HG03457 (cell line): ENCODE data around the gene LMBR1.
"Not testable (repeated sequence)": the region's sequence is repeated elsewhere in the genome, so short reads cannot be mapped to it uniquely, and the experiment has no call there.

Experiments
- ATAC-seq: cut with Tn5 transposase; IDR thresholded peaks from one replicate; pipeline ENCODE4 v1.9.1; 2021; ENCODE audit warnings: moderate number of reproducible peaks; ENCODE audit not compliant: unreplicated experiment

The LMBR1 gene

DNA sequence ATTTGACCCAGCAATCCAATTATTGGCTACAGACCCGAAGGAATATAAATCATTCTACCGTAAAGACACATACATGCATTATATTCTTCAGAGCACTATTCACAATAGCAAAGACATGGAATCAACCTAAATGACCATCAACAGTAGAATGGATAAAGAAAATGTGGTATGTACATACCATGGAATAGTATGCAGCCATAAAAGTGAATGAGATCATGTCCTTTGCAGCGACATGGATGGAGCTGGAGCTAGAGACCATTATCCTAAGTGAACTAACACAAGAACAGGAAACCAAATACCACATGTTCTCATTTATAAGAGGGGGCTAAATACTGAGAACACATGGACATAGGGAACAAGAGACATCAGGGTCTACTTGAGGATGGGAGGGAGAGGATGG, 44.0 kb downstream of the LMBR1 start:
- no peak for ATAC-seq

DNA sequence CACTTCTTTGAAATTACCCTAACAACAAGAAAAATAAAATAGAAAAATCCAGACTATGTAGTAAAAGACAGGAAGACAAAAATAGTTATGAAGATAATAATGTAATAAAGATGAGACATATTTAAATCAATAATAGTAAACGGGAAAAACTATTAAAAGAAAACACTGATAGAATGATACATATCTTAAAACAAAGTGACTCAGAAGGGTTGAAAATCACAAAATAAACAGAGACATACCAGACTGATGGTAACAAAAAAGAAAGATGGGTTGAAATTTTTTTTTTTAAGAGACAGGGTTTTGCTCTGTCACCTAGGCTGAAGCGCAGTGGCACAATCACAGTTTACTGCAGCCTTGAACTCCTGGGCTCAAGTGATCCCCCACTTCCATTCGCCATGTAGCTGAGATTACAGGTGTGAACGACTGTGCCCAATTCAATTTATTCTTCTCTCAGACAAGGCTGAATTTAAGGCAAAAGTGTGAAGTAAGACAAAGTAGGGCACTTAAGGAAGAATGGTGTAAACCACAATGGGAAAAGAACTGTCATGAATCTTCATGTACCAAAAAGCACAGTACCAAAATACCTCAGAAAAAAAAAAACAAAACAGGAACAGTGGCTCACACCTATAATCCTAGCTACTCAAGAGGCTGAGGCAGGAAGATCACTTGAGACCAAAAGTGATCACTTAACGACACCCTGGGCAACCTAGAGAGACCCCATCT, 47.4 kb downstream of the LMBR1 start:
- ATAC-seq: no peak

DNA sequence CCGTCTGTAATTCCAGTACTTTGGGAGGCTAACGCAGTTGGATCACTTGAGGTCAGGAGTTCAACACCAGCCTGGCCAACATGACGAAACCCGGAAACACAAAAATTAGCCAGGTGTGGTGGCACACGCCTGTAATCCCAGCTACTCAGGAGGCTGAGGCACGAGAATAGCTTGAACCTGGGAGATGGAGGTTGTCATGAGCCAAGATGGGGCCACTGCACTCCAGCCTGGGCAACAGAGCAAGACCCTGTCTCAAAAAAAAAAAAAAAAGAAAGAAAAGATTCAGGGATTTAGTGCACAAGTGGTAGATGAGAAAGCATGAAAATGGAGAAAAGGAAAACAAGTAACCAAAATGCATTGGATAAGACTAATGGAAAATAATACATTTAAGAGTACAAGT, 49.4 kb downstream of the LMBR1 start:
- ATAC-seq: not testable (repeated sequence)

DNA sequence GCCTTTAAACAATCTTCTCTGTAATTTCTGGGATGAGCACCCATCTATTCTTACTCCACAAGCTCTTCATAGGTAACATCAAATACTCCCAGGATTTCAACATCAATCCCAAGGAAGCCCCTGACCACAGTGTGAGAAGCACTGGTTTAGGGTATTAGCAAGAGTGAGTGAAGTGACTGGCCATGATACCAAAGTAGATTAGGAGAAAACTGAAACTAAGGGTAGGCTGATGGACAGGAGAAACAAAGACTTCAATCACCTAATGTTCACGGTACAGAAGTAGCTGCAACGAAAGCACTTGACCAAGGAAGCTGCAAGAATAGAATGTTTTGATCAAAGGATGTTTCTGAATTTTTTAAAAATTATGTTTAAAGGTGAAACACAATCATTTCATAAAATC, 49.8 kb downstream of the LMBR1 start:
- ATAC-seq: no peak

GRCh38 chr7:156842740-156843140, 50.2 kb downstream of the LMBR1 start:
- ATAC-seq: no peak

GRCh38 chr7:156842317-156842716, 50.7 kb downstream of the LMBR1 start:
- no peak for ATAC-seq

DNA sequence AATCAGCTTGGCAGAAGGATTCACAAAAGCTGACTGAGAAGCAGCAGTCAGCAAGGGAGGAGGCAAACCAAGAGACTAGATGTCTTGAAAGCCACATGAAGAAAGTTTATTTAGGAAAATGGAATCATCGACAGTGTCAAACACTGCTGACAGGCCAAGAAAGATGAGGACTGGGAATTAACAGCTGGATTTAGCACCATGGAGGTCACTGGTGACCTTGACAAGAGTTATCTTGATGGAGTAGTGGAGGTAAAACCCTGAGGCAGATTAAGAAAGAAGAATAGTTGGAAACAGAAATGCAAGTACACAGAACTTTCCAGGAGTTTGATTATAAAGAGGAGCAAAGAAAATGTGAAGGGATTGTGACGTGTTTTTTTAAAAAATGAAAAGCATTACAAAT, 51.5 kb downstream of the LMBR1 start:
- no peak for ATAC-seq

DNA sequence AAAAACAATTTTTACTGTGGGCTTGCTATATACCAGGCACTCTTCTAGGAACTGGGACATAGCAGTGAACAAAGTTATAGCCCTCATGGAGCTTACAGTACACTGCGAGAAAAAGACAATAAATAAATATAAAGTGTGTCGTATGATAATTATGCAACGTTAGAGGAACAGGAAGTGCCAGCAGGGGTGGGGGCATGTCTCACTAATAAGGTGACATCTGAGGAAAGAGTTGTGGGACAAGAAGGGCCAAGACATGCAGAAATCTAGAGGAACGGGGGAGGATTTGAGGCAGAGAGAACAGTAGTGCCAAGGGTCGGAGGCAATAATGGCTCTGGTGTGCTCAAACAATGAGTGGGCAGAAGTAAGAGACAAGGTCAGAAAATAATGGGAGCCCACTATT, 52.8 kb downstream of the LMBR1 start:
- no peak for ATAC-seq

GRCh38 chr7:156836443-156836842, 56.5 kb downstream of the LMBR1 start:
- no peak for ATAC-seq

GRCh38 chr7:156834462-156834861, 58.5 kb downstream of the LMBR1 start:
- ATAC-seq: no peak

DNA sequence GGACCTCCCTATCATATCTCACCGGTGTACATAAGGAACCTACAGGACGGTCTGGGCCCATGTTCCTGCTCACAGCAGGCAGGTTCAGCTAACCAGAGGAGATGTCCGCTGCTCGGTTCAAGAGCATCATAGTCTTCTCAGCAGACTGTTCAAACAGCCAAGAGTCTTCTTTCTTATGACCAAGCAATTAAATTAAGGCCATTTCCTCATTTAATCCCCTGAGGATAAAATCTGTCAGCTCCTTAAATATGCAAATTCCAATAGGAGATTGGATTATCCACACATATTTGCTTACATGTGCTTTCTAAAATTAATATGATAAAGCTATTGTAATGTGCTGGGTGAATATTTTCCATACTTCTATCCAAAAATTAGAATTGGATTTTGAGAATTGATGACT, 59.7 kb downstream of the LMBR1 start:
- ATAC-seq: no peak

DNA sequence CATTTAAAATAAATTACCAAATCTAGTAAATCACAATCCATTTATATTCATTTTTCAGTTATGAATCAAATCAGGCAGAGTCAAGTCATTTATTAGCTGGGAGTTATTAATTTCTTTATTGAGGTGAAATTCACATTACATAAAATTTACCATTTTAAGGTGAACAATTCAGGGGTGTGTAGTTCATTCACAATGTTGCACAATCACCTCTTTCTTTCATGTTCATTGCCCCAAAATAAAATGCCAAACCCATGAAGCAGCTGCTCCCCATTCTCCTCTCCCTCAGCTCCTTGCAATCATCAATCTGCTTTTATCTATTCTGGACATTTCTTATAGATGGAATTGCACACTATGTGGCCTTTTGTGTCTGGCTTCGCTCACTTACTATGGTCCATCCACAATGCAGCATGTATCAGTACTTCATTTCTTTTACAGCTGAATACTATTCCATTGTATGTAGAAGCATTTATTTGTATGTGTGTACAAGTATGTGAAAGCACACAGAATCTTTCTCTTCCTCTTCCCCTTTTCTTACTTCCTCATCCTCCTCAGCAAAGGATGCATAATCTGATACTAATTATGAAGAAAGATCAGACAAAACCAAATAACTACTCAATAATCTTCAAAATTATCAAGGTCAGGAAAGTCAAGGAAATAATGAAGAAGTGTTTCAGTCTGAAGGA, 60.6 kb downstream of the LMBR1 start:
- ATAC-seq: no peak

GRCh38 chr7:156829669-156830336, 63.2 kb downstream of the LMBR1 start:
- ATAC-seq: no peak

DNA sequence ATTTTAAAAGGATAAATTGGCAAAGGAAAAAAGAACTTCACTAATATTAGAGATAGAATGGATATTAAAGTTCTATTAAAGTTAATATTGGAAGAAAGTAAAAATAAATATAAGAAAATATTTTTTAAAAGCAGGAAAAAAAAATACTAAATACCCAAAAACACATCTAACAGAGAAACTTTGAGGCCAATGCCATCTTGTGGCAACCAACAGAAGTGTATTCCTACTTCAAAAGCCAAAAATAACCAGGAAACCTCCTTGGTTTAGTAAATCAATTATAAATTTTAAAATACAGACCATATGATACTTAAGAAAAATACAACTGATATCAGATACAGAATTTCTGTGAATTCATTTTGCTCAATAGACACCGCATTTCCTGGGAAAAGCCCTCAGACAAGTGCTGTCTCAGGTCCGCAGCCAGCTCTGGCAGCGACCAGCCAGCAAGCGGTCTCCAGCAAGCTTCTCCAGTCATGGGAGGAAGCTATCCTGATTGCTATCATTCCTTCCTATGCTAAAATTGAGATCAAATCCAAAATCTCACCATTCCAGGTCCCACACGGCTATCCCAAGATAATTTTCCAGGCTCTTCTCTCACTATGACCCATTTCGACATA, 65.3 kb downstream of the LMBR1 start:
- no peak for ATAC-seq

GRCh38 chr7:156823435-156823834, 69.5 kb downstream of the LMBR1 start:
- no peak for ATAC-seq

- no peak for ATAC-seq
Observed at GRCh38 chr7:156820445-156821063, 72.4 kb downstream of the LMBR1 start.

- no peak for ATAC-seq
Observed at GRCh38 chr7:156819733-156820295, 73.2 kb downstream of the LMBR1 start.

DNA sequence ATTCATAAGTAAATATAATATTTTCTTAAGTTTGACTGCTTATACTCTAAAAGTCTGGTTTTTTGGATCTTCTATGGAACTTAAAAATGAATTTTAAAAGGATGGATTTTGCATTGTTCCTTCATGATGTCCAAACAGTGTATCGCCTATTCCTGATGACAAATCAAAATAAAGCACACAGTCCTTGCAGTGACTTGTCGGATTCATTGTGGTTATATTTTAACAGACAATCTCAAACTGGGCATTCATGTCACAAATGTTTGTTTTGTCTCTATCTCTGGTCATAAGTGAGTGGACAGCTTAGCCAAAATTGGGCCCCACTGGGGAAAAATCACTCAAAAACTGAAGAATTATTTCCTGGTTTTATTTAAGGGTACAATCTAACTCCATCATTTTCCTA, 74.8 kb downstream of the LMBR1 start:
- no peak for ATAC-seq

DNA sequence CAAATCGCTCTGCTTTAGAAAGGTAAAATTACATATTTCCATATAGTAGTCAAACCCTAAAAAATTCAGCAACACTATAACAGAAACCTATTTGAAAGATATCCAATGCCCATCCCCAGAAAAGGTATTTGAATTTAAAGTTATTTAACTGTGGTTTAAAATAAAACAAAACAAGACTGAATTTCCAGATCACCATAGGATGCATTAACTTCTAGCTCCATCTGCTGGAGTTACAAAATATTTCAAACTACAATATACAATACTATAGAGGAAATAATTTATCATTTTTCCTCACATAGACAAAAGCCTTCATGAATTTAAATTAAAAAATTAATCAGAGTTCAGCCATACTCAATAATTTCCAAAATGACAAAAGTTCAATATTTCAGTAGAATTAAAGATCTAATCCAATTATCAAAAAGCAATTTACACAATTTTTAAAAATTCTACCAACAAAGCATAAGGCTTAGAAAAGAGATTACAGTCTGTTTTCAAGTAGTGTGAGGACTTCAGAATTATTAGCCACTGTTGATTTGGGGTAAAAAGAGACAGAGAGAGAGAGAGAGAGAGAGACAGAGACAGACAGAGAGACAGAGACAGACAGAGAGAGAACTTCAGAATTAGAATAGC, 75.9 kb downstream of the LMBR1 start:
- no peak for ATAC-seq

DNA sequence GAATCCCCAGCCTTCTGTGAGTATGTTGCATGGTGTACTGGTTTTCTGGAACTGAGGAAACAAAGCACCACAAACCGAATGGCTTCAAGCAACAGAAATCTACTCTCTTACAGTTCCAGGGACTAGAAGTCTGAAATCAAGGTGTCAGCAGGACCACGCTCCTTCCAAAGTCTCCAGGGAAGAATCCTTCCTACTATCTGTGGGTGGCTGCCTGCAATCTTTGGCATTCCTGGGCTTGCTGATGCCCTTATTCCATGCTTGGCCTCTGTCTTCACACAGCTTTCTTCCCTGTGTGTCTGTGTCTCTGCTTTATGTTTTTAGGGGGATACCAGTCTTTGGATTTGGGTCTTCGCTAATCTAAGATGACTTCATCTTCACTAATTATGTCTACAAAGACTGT, 81.3 kb downstream of the LMBR1 start:
- ATAC-seq: no peak
